ENCODE data around the gene CTDSP1. TPM values are rescaled to one million over a fixed set of nuclear protein-coding genes. Genes with fewer than 3 reads are reported as not detected.

The CTDSP1 gene
- total RNA-seq, 1 experiment from 2014 or later, result 104 TPM

- BruUV-seq (replicated peaks), result no TSS peak
- TF ChIP-seq CTCF (IDR thresholded peaks at IDR 0.05; ENCODE audit: insufficient read depth in 1 of 2, low read depth in 1 of 2, low read length in 1 of 2, severe bottlenecking in 1 of 2, unreplicated experiment in 1 of 2), result no peak
- H3K4me3 Mint-ChIP-seq (ENCODE audit: unreplicated experiment), result no peak overlapping the region
- peaks cover 96% of the 10 kb centered on the region for H3K36me3 Mint-ChIP-seq (ENCODE audit: insufficient read depth, unreplicated experiment)
- no peaks in the 10 kb centered on the region for H3K27me3 ChIP-seq (replicated peaks; ENCODE audit: control insufficient read depth, insufficient read depth, low read length)
- ChIA-PET POLR2A (no interaction called here), CTCF (no interaction called here)
- H3K9me3 Mint-ChIP-seq (ENCODE audit: unreplicated experiment), result no peaks in the 10 kb centered on the region
- peaks cover 19% of the 10 kb centered on the region for H3K36me3 ChIP-seq (ENCODE audit: control insufficient read depth, insufficient read depth, low read length)
- intact Hi-C loops (cut with micrococcal nuclease; ENCODE audit: unreplicated experiment), result no loop called here
- H3K4me1 ChIP-seq, result no peaks in the 10 kb centered on the region
- no peaks in the 10 kb centered on the region for H3K9me3 ChIP-seq
- DNase-seq, result no peak
- no peak overlapping the region for H3K4me3 ChIP-seq (ENCODE audit: low read depth, low read length)
- peaks cover 14% of the 10 kb centered on the region for H3K4me1 Mint-ChIP-seq (ENCODE audit: low read depth, unreplicated experiment)
- no peaks in the 10 kb centered on the region for H3K27me3 Mint-ChIP-seq (ENCODE audit: insufficient read depth, unreplicated experiment)
- peak overlapping the region; percentile 17 for H3K27ac Mint-ChIP-seq (ENCODE audit: unreplicated experiment)
Observed at GRCh38 chr2:218434456-218434855, 34.8 kb downstream of the CTDSP1 start.

GRCh38 chr2:218435003-218435982 is 35.6 kb downstream of the CTDSP1 start:
- no peak for DNase-seq
- Mint-ChIP-seq H3K4me1 (ENCODE audit: low read depth, unreplicated experiment) (peaks cover 14% of the 10 kb centered on the region), H3K4me3 (ENCODE audit: unreplicated experiment) (no peak overlapping the region), H3K9me3 (ENCODE audit: unreplicated experiment) (no peaks in the 10 kb centered on the region), H3K27ac (ENCODE audit: unreplicated experiment) (peak overlapping the region; percentile 17), H3K36me3 (ENCODE audit: insufficient read depth, unreplicated experiment) (peaks cover 96% of the 10 kb centered on the region), H3K27me3 (ENCODE audit: insufficient read depth, unreplicated experiment) (no peaks in the 10 kb centered on the region)
- H3K4me3 ChIP-seq (ENCODE audit: low read depth, low read length), result no peak overlapping the region
- H3K9me3 ChIP-seq, result no peaks in the 10 kb centered on the region
- ChIA-PET POLR2A (no interaction called here), CTCF (interaction anchor here (0.6 kb wide), 1 partner anchor 39 kb away, joined by 3 read pairs; no protein-coding TSS in a partner anchor)
- peaks cover 17% of the 10 kb centered on the region for H3K36me3 ChIP-seq (ENCODE audit: control insufficient read depth, insufficient read depth, low read length)
- H3K4me1 ChIP-seq, result no peaks in the 10 kb centered on the region
- intact Hi-C loops (cut with micrococcal nuclease; ENCODE audit: unreplicated experiment), result no loop called here
- no TSS peak for BruUV-seq (replicated peaks)
- no peak for TF ChIP-seq CTCF (IDR thresholded peaks at IDR 0.05; ENCODE audit: insufficient read depth in 1 of 2, low read depth in 1 of 2, low read length in 1 of 2, severe bottlenecking in 1 of 2, unreplicated experiment in 1 of 2)
- H3K27me3 ChIP-seq (replicated peaks; ENCODE audit: control insufficient read depth, insufficient read depth, low read length), result no peaks in the 10 kb centered on the region

- BruUV-seq (replicated peaks), result no TSS peak
- Mint-ChIP-seq H3K27ac (ENCODE audit: unreplicated experiment) (no peak overlapping the region), H3K4me3 (ENCODE audit: unreplicated experiment) (no peak overlapping the region), H3K27me3 (ENCODE audit: insufficient read depth, unreplicated experiment) (no peaks in the 10 kb centered on the region), H3K36me3 (ENCODE audit: insufficient read depth, unreplicated experiment) (peaks cover 95% of the 10 kb centered on the region), H3K4me1 (ENCODE audit: low read depth, unreplicated experiment) (peaks cover 14% of the 10 kb centered on the region), H3K9me3 (ENCODE audit: unreplicated experiment) (no peaks in the 10 kb centered on the region)
- Histone ChIP-seq H3K27me3 (replicated peaks; ENCODE audit: control insufficient read depth, insufficient read depth, low read length) (no peaks in the 10 kb centered on the region), H3K9me3 (no peaks in the 10 kb centered on the region), H3K4me3 (ENCODE audit: low read depth, low read length) (no peak overlapping the region), H3K36me3 (ENCODE audit: control insufficient read depth, insufficient read depth, low read length) (peaks cover 23% of the 10 kb centered on the region), H3K4me1 (no peaks in the 10 kb centered on the region)
- ChIA-PET CTCF (no interaction called here), POLR2A (no interaction called here)
- TF ChIP-seq CTCF (IDR thresholded peaks at IDR 0.05; ENCODE audit: insufficient read depth in 1 of 2, low read depth in 1 of 2, low read length in 1 of 2, severe bottlenecking in 1 of 2, unreplicated experiment in 1 of 2), result no peak
- no peak for DNase-seq
- intact Hi-C loops (cut with micrococcal nuclease; ENCODE audit: unreplicated experiment), result no loop called here
Observed at GRCh38 chr2:218436992-218437391, 37.3 kb downstream of the CTDSP1 start.
